Peyer's patch (tissue), 4 donors: Measurements from ENCODE around the gene CFAP107.

Source experiments
- POLR2A ChIP-seq, 2 donors: fragments of 450-650 bp; IDR thresholded peaks; one replicate each; pipeline ENCODE4 v1.5.1; 2017; ENCODE audit warnings: antibody characterized with exemption in 2 of 2, mild to moderate bottlenecking in 2 of 2, moderate library complexity in 2 of 2
- TF ChIP-seq, protein P1 (sequence below), 6 experiments: fragments of 450-650 bp in 4 of 6; fragments of 200-600 bp in 2 of 6; sonication (generic) in 1 of 6; IDR thresholded peaks; one replicate each; pipeline ENCODE4 v1.5.1; 2017 to 2019; ENCODE audit warnings: antibody characterized with exemption in 6 of 6, mild to moderate bottlenecking in 3 of 6, moderate library complexity in 1 of 6

DNA sequence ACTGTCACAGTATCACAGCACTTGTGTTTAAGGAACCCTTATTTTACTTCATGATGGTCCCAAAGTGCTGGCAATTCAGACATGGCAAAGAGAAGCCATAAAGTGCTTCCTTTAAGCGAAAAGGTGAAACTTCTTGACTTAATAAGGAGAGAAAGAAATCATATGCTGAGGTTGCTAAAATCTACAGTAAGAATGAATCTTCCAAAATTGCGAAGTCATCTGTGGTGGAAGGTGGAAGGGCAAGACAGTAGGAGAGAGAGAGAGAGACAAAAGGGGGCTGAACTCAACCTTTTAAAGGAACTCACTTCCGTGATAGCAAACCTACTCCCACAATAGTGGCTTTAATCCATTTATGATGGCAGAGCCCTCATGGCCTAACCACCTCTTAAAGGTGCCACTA lies 49.3 kb upstream of the CFAP107 start:
- TF ChIP-seq, protein P1, sequence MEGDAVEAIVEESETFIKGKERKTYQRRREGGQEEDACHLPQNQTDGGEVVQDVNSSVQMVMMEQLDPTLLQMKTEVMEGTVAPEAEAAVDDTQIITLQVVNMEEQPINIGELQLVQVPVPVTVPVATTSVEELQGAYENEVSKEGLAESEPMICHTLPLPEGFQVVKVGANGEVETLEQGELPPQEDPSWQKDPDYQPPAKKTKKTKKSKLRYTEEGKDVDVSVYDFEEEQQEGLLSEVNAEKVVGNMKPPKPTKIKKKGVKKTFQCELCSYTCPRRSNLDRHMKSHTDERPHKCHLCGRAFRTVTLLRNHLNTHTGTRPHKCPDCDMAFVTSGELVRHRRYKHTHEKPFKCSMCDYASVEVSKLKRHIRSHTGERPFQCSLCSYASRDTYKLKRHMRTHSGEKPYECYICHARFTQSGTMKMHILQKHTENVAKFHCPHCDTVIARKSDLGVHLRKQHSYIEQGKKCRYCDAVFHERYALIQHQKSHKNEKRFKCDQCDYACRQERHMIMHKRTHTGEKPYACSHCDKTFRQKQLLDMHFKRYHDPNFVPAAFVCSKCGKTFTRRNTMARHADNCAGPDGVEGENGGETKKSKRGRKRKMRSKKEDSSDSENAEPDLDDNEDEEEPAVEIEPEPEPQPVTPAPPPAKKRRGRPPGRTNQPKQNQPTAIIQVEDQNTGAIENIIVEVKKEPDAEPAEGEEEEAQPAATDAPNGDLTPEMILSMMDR (IDR thresholded peaks at IDR 0.05) = no peak
- no peak for TF ChIP-seq POLR2A (IDR thresholded peaks at IDR 0.05)
